Measurements from ENCODE around the gene CDCA3. TPM values are rescaled to one million over a fixed set of nuclear protein-coding genes. Genes with fewer than 3 reads are reported as not detected.

The CDCA3 gene
- total RNA-seq, 1 donor from 2014 or later, result 8.1 TPM

- DNase-seq, result no peak
Observed at GRCh38 chr12:6831450-6831995, 19.6 kb downstream of the CDCA3 start.

- DNase-seq, result no peak
Observed at GRCh38 chr12:6830999-6831398, 20.1 kb downstream of the CDCA3 start.

GRCh38 chr12:6830286-6830890 is 20.7 kb downstream of the CDCA3 start:
- no peak for DNase-seq

GRCh38 chr12:6829536-6830220 is 21.4 kb downstream of the CDCA3 start:
- DNase-seq, result no peak

GRCh38 chr12:6828781-6829535 is 22.1 kb downstream of the CDCA3 start:
- peak; percentile 45 for DNase-seq

- peak; percentile 55 for DNase-seq
Observed at GRCh38 chr12:6827982-6828780, 22.9 kb downstream of the CDCA3 start, which contains the start of gene P3H3. TSS of gene P3H3 (plus strand) at chr12:6828407. CDS start at chr12:6828441, 34 bp downstream.

GRCh38 chr12:6827437-6827911 is 23.6 kb downstream of the CDCA3 start:
- peak; percentile 57 for DNase-seq

- no peak for DNase-seq
Observed at GRCh38 chr12:6826734-6827436, 24.2 kb downstream of the CDCA3 start.

GRCh38 chr12:6826125-6826733 is 24.9 kb downstream of the CDCA3 start:
- DNase-seq, result no peak

GRCh38 chr12:6825398-6826124 is 25.5 kb downstream of the CDCA3 start:
- DNase-seq, result peak; percentile 76

- DNase-seq, result no peak
Observed at GRCh38 chr12:6824901-6825381, 26.1 kb downstream of the CDCA3 start.

- no peak for DNase-seq
Observed at GRCh38 chr12:6824085-6824775, 26.9 kb downstream of the CDCA3 start.

GRCh38 chr12:6823182-6824084 is 27.7 kb downstream of the CDCA3 start:
- no peak for DNase-seq

GRCh38 chr12:6822426-6823135 is 28.5 kb downstream of the CDCA3 start:
- DNase-seq, result no peak

- peak; percentile 73 for DNase-seq
Observed at GRCh38 chr12:6821591-6822425, 29.3 kb downstream of the CDCA3 start, which contains the start of gene GPR162. TSS of gene GPR162 (plus strand) at chr12:6821821. CDS start at chr12:6823899, 2,078 bp downstream.

GRCh38 chr12:6820166-6820565 is 30.9 kb downstream of the CDCA3 start:
- DNase-seq, result no peak

Measured in skin of body (tissue), 2 donors.